ENCODE data around the gene MACROD2.

GRCh38 chr20:14536738-14537137, 541.4 kb downstream of the MACROD2 start:
- TF ChIP-seq EZH2 (IDR thresholded peaks at IDR 0.05; ENCODE audit: insufficient read depth, low read length), result no peak
- no peak for TF ChIP-seq CTCF (IDR thresholded peaks at IDR 0.05; ENCODE audit: insufficient read depth, low read depth, low read length)
